Activated T-cell treated with anti-CD3 and anti-CD28 coated beads for 48 hours (primary cell): ENCODE results near the gene IL11RA.

Experiments
- DNase-seq: peaks from one replicate; pipeline ENCODE4 v3.0.0-alpha.2; 2020; ENCODE audit warnings: low read depth

Gene IL11RA

GRCh38 chr9:34654323-34655051 is 2.5 kb downstream of the IL11RA start:
- DNase-seq = no peak

DNA sequence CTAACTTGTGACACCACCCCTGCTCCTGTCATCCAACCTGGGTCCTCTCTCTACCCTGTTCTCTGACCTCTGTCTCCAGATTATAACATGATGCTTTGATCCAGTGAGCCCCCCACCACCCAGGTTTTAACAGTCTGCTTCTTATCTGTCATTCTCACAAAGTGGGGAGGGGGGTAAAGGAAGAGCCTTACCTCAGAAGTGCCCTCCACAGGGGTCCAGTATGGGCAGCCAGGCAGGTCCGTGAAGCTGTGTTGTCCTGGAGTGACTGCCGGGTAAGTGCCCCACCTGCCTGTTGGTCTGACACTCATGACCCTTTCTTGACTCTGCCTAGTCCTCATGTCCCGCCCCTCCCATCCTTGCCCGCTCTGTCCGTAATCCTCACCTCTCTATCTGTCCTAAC is 3.4 kb downstream of the IL11RA start:
- no peak for DNase-seq

GRCh38 chr9:34656992-34657391 is 5.0 kb downstream of the IL11RA start:
- DNase-seq = no peak

DNA sequence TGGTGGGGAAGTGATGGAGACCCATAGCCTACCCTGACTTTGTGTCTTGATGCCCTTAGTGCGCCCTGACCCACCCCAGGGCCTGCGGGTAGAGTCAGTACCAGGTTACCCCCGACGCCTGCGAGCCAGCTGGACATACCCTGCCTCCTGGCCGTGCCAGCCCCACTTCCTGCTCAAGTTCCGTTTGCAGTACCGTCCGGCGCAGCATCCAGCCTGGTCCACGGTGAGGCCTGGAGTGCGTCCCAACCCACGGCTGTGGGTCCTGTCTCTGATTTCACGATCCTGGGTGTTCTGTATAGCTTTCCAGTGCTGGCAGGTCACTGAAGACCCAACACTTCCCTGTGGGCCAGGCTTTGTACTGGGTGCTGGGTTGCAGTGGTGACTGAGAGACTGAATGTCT is 6.5 kb downstream of the IL11RA start:
- no peak for DNase-seq

DNA sequence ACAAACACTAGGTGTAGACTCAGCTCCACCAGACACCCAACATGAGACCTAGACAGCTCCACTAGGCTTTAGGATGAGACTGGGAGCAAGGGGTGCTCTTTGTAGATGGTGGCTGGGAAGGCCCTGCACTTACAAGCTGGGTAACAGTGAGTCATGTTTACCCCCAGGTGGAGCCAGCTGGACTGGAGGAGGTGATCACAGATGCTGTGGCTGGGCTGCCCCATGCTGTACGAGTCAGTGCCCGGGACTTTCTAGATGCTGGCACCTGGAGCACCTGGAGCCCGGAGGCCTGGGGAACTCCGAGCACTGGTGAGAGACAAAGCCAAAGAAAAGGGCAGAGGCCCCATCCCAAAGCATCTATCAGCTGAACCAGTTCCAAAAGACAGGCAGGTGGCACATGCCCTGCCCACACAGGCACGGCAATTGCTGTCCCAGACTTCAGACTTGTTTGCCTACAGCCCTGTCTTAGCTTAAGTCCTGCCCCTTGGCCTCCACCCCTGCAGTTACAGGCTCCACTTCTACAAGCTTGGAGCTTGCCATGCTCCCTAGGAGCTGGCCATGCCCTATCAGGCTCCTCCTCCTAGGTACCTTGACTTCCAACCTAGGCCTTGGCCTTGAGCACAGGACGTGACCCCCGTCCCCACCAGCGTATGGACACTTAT is 7.7 kb downstream of the IL11RA start:
- DNase-seq = no peak

DNA sequence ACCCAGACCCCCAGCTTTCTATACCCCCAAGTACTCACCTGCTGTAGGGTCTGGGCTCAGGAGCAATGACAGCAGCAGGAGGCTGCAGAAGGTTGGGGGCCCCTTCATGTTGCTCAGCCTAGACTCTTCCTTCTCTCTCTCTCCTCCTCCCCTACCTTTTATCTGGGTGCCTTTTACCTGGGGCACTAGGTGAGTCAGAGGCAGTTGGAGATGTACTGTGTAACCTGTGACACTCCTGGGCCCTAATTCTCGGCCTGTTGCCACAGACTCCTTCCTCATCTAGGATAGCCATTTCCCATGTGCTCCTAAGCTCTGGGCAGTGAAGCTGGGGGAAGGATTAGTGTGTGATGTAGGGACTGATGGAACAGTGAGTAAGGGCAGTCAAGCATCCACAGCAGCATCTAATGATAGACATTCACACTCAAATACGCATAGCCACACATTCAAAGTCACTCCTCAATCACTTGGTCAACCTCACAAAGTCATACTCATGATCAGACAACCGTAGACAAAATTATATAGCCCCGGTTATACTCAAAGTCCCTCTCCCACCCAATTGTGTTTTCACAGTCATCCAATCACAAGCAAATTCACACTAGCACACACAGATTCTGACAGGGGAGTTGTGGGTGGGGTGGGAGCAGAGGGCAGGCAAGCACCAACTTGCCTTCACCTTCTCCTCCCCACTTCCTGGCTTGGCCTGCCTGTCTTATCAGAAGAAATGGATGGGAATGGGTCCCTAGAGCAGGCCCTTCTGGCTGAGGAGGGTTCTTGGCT is 10.7 kb downstream of the IL11RA start, which contains the start of gene CCL27:
Gene CCL27, minus strand, starts transcription at position 132 of the 777 bp plus-strand sequence. Its CDS starts 24 bp downstream, at position 108.
- DNase-seq = no peak

GRCh38 chr9:34663303-34663605 is 11.3 kb downstream of the IL11RA start:
- DNase-seq = no peak

- peak; percentile 77 for DNase-seq
Measured at GRCh38 chr9:34664281-34665066, 12.5 kb downstream of the IL11RA start.

DNA sequence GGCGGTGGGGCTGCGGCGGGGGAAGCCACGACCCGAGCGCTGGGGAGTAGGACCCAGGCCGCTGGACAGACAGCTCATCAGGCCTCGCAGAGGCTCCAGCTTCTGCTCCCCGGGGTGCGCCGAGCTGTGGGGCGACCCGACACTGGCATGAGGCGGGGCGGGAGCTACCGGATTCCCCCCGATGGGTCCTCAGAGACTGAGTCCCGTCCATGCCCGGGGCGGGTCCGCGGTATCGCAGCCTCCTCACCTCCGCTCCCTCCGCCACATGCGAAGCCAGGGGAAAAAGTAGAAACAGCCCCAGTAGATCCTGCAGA is 13.0 kb downstream of the IL11RA start:
- no peak for DNase-seq

DNA sequence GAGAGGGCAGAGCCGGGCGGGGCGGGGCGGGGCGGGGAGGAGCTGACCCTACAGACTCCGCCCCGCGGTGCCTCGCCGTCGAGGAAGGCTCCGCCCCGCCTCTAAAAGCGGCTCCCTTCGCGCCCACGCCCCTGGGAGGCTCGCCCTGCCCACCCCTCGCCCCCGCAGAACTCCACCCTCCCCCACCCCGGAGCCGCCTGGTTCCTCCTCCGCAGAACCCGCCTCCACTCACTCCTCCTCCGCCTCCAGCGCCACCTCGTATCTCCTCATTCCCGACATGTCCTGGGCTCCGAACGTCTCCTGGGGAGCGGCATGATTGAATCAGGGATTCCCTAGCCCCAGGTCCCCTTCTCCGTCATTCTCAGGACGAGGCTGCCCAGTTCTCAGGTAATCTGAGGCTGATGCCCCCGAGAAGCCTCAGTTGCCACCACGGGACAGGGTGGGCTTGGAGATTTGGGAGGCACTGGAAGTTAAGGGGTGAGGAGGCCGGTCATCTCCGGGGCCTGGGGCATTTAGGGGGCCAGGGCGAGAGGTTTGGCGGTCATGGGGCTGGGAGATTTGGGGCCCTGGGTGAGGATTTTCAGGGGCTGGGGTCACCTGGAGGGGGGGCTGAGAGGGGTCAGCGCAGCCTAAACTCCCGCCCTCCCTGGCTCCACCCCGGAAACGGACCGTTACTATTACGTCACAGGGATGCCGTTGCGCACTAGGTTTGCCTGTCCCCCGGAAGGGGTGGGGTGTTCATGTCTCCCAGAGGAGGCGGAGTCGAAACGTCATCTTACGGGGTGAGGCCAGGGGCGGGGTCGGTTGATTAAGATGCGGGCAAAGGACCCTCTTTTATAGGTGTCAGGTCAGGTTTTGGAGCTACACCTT is 13.6 kb downstream of the IL11RA start:
- peak; percentile 75 for DNase-seq

GRCh38 chr9:34669809-34670562 is 18.0 kb downstream of the IL11RA start:
- DNase-seq = no peak

DNA sequence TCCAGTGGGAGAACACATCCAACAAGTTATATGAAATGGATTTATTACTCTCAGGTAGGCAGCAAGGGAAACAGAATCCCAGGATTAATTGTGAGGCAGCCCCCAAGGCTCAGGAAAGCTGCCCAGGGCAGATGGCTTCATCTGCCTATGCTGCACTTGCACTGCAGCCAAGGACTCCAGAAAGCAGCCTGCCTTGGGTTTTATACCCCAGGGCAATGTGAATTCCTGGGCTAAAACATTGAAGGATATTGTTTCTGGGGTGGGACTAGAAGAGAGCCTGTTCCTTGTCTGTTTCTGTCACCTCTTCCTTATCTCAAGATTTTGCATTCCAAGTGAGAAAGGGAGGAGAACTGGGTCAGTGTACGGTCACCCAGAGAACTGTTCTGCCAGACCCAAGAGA is 19.3 kb downstream of the IL11RA start:
- no peak for DNase-seq

DNA sequence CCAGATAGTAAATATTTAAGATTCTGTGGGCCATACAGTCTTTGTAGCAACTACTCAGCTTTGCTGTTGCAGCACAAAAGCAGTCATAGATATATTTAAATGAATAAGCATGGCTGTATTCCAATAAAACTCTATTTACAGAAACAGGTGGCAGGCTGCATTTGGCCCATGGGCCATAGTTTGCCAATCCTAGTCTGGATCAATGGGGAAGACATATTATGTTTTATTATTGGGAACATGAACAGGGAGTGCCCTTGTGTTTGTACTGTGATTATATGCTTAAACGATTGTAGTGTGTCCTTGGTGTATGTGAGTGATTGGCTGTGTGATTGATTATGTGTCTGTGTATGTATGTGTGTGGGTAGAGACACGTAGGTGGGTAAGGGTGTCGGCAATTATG is 22.5 kb downstream of the IL11RA start:
- DNase-seq = no peak

- DNase-seq = peak; percentile 61
Measured at GRCh38 chr9:34675048-34675714, 23.2 kb downstream of the IL11RA start.

DNA sequence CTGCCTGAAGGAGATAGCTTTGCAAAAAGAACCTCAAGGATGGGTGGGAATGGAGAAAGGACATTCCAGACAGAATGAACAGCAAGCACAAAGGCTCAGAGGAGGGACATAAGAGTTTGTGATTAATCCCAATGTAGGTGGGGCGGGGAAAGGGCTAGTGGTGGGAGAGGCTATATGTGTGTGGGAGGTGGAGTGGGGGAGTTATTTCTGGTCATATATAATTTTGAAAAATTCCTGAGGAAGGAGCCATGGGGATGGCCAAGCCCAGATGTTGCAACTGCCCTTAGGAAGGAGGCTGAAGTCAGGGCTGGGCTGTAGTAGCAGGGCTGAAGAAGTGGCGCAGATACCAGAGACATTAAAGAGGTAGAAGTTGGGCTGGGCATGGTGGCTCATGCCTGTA is 23.9 kb downstream of the IL11RA start:
- no peak for DNase-seq

DNA sequence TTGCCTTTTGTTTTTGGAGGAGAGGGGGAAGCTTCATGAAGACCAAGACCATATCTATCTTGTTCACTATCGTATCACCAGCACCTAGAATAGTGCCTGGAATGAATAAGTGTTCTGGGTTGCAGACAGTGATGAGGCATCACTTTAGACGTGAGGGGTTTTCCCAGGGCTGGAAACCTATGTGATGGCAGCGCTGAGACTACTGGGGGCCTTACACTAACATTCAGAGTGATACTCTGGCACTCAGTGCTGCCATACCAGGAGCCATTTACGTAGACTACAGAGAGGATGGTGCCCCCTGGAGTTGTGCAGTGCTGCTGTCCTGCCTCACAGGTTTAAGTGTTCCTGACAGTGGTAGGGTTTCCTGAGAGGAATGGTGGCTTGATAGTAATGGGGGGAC is 32.2 kb downstream of the IL11RA start:
- DNase-seq = peak; percentile 16

GRCh38 chr9:34684816-34685215 is 32.8 kb downstream of the IL11RA start:
- DNase-seq = no peak

GRCh38 chr9:34685591-34685990 is 33.6 kb downstream of the IL11RA start:
- DNase-seq = no peak

DNA sequence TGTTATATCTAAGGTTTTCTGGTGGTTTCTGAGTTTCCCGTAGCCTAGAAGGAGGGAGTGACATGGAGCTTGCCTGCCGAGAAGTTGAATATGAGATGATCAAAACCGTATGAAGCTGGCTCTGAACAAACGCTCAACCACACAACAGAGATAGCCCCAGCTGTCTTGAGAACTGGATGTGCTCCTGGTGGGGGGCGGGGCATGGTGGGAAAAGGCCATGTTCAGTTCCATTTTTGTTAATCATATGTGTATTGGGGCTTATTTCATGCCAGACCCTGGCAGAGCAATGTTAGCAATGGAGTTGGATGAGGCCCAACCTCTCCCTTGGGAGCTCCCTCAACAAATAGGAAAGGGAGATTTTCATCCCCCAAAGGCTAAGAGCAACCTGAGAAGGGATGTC is 34.2 kb downstream of the IL11RA start:
- DNase-seq = no peak

GRCh38 chr9:34686732-34687131 is 34.7 kb downstream of the IL11RA start:
- DNase-seq = no peak
